HAP-1 (cell line): ENCODE results near the gene MLN.
A peak's percentile ranks its signal among the peaks of the same experiment; 100 is the strongest.

Experiments used
- DNase-seq, 2 experiments: peaks; one replicate each; pipeline ENCODE4 v3.0.0-alpha.2; 2016 to 2020; ENCODE audit warnings: low spot score in 2 of 2
- H3K27me3 ChIP-seq: fragments of 250-450 bp; sonication (Bioruptor Pico); 2 replicates; pipeline ENCODE4 v1.5.1; 2020; ENCODE audit warnings: low read depth, mild to moderate bottlenecking, moderate library complexity
- H3K36me3 ChIP-seq: fragments of 250-450 bp; sonication (Bioruptor Pico); replicated peaks from 2 replicates; pipeline ENCODE4 v1.5.1; 2020; ENCODE audit warnings: mild to moderate bottlenecking
- H3K4me1 ChIP-seq: fragments of 250-450 bp; sonication (Bioruptor Pico); 2 replicates; pipeline ENCODE4 v1.5.1; 2020; ENCODE audit warnings: mild to moderate bottlenecking
- H3K4me3 ChIP-seq: fragments of 250-450 bp; sonication (Bioruptor Pico); 2 replicates; pipeline ENCODE4 v1.5.1; 2020; ENCODE audit warnings: mild to moderate bottlenecking, moderate library complexity
- H3K9me3 ChIP-seq: fragments of 250-450 bp; sonication (Bioruptor Pico); 2 replicates; pipeline ENCODE4 v1.5.1; 2020; ENCODE audit warnings: mild to moderate bottlenecking, moderate library complexity
- in situ Hi-C: fragments of 300-500 bp; cut with MboI; formaldehyde crosslinking; loops from 3 replicates; pipeline ENCODE4 v1.14.3; 2020; ENCODE audit warnings: low sequenced_read_pairs, inconsistent platforms, mixed read lengths

MLN gene

DNA sequence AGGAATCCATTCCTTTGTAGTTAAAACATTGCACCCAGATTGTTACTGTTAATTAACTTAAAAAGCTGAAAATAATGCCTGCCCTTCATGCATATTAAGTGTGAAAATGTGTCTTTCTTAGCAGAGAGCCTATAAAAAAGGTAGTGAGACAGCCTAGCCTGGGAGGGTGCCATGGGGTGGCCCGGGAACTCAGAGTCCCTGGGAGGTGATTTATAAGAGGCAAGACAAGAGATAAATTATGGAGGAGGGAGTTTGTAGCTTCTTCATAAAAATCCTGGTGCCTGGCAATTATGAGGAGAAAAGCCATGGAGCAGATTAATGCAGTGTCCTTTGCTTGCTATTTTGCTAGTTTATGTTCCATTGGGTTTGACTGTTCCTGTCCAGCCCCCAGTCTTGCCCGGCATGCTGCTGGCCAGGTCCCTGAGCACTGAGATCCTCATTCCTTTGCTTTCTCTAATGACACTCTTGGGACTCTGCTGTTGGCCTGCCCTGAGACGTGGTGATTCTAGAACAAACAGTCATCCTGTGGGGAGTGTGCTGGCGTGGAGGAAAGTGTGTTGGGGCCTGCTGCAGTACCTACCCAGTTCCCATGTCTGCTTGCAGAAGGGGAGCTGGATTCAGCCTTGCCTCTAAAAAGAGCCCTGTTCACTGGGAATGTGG lies 4.2 kb downstream of the MLN start:
- Histone ChIP-seq H3K4me1 (no peaks in the 10 kb centered on the region), H3K36me3 (no peaks in the 10 kb centered on the region), H3K9me3 (no peaks in the 10 kb centered on the region), H3K27me3 (no peaks in the 10 kb centered on the region), H3K4me3 (no peak overlapping the region)
- in situ Hi-C loops, result no loop called here
- DNase-seq, result no peak

- H3K36me3 ChIP-seq, result no peaks in the 10 kb centered on the region
- in situ Hi-C loops, result no loop called here
- H3K4me1 ChIP-seq, result no peaks in the 10 kb centered on the region
- H3K4me3 ChIP-seq, result no peak overlapping the region
- DNase-seq, result no peak
- H3K9me3 ChIP-seq, result no peaks in the 10 kb centered on the region
- H3K27me3 ChIP-seq, result no peaks in the 10 kb centered on the region
These were observed 5.4 kb downstream of the MLN start for GRCh38 chr6:33798343-33798848.

GRCh38 chr6:33797626-33798342 lies 6.0 kb downstream of the MLN start:
- H3K36me3 ChIP-seq, result no peaks in the 10 kb centered on the region
- H3K27me3 ChIP-seq, result no peaks in the 10 kb centered on the region
- H3K9me3 ChIP-seq, result no peaks in the 10 kb centered on the region
- in situ Hi-C loops, result no loop called here
- no peak for DNase-seq
- H3K4me1 ChIP-seq, result no peaks in the 10 kb centered on the region
- H3K4me3 ChIP-seq, result no peak overlapping the region

DNA sequence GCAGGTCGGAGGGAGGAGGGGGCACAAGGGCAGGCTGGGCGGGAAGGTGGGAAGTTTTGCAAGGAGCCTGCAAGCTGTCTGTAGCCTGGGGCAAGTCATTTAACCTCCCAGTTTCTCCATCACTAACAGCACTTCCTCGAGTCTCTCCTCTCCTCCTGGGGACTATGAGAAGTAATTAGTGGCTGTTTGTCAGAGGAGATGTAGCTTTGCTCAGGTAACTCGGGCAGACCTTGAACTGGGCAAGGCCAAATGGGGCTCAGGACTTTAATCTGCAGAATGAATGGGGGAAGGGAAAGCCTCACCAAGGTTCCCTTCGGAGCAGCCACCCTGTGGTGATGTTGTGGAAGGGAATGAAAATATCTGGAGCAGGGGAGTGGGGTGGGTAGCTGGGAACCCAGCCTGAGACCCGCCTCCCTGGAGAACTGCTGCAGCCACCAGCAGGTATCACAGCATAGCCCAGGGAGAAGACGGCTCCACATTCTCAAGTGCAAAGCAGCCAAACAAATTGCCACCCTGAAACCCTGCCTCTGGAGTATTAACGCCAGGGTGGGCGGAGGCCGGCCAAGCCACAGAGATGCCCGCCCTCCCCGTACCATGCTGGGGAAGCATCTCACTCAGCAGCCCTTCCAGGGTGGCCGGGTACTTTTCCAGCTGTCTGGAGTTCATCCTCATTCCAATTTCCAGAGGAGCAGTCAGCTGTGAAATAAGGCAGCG lies 8.7 kb downstream of the MLN start:
- H3K4me3 ChIP-seq, result no peak overlapping the region
- no peaks in the 10 kb centered on the region for H3K36me3 ChIP-seq
- peaks cover 9% of the 10 kb centered on the region for H3K4me1 ChIP-seq
- in situ Hi-C loops, result no loop called here
- H3K9me3 ChIP-seq, result no peaks in the 10 kb centered on the region
- DNase-seq, result peak in 1 of 2 experiments; percentile 45
- no peaks in the 10 kb centered on the region for H3K27me3 ChIP-seq

- H3K36me3 ChIP-seq, result no peaks in the 10 kb centered on the region
- peaks cover 18% of the 10 kb centered on the region for H3K4me1 ChIP-seq
- H3K27me3 ChIP-seq, result no peaks in the 10 kb centered on the region
- DNase-seq, result no peak
- no peak overlapping the region for H3K4me3 ChIP-seq
- in situ Hi-C loops, result no loop called here
- no peaks in the 10 kb centered on the region for H3K9me3 ChIP-seq
These were observed 10.8 kb downstream of the MLN start for GRCh38 chr6:33792981-33793380.

DNA sequence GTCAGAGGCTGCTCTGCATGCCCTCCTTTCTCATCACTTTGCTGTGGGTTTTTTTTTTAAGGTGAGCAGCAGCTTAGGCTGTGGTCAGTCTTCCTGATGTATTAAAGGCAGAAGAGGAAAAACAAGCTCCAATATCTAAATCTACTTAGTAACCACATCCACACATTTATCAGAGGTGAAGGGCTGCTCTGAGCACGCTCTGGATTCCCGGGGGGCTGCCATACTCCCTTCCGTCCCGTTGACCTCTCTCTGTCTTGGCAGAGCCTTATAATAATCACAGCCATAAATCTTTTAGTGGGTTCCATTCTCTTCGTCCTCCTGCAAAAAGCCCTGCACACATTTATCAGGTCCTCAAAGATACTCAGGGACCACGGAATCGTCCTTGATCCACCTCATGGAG lies 12.2 kb downstream of the MLN start:
- no peak overlapping the region for H3K4me3 ChIP-seq
- H3K4me1 ChIP-seq, result peaks cover 31% of the 10 kb centered on the region
- no peak for DNase-seq
- in situ Hi-C loops, result no loop called here
- no peaks in the 10 kb centered on the region for H3K27me3 ChIP-seq
- H3K36me3 ChIP-seq, result peaks cover 2% of the 10 kb centered on the region; the same call in 1 of the 2 replicates
- H3K9me3 ChIP-seq, result no peaks in the 10 kb centered on the region

GRCh38 chr6:33790910-33791309 lies 12.9 kb downstream of the MLN start:
- Histone ChIP-seq H3K27me3 (no peaks in the 10 kb centered on the region), H3K9me3 (no peaks in the 10 kb centered on the region), H3K4me1 (peaks cover 37% of the 10 kb centered on the region), H3K36me3 (peaks cover 5% of the 10 kb centered on the region; the same call in 1 of the 2 replicates), H3K4me3 (no peak overlapping the region)
- in situ Hi-C loops, result no loop called here
- no peak for DNase-seq

GRCh38 chr6:33790379-33790778 lies 13.4 kb downstream of the MLN start:
- no peak for DNase-seq
- Histone ChIP-seq H3K36me3 (peaks cover 5% of the 10 kb centered on the region; the same call in 1 of the 2 replicates), H3K4me1 (peaks cover 39% of the 10 kb centered on the region), H3K4me3 (no peak overlapping the region), H3K27me3 (no peaks in the 10 kb centered on the region), H3K9me3 (no peaks in the 10 kb centered on the region)
- in situ Hi-C loops, result no loop called here

DNA sequence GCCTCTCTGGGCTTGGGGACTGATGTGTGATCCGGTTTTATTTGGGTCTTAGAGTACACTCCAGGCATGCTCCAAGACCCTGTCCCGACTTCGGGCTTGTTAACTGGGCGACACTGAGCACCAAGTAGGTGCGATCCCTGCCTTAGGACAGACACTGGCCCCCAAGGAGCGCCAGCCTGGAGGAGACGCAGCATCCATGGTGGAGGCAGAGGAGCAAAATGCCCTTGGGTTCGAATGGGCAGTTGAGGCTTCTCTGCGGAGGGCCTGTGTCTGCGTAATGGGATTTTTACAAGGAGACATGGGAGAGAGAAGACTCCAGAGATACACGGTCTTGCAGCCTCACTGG lies 14.3 kb downstream of the MLN start:
- Histone ChIP-seq H3K4me1 (peaks cover 40% of the 10 kb centered on the region), H3K36me3 (peaks cover 10% of the 10 kb centered on the region; the same call in 1 of the 2 replicates), H3K27me3 (no peaks in the 10 kb centered on the region), H3K9me3 (no peaks in the 10 kb centered on the region), H3K4me3 (peak overlapping the region; percentile 10; the same call in 1 of the 2 replicates)
- DNase-seq, result no peak
- in situ Hi-C loops, result no loop called here

DNA sequence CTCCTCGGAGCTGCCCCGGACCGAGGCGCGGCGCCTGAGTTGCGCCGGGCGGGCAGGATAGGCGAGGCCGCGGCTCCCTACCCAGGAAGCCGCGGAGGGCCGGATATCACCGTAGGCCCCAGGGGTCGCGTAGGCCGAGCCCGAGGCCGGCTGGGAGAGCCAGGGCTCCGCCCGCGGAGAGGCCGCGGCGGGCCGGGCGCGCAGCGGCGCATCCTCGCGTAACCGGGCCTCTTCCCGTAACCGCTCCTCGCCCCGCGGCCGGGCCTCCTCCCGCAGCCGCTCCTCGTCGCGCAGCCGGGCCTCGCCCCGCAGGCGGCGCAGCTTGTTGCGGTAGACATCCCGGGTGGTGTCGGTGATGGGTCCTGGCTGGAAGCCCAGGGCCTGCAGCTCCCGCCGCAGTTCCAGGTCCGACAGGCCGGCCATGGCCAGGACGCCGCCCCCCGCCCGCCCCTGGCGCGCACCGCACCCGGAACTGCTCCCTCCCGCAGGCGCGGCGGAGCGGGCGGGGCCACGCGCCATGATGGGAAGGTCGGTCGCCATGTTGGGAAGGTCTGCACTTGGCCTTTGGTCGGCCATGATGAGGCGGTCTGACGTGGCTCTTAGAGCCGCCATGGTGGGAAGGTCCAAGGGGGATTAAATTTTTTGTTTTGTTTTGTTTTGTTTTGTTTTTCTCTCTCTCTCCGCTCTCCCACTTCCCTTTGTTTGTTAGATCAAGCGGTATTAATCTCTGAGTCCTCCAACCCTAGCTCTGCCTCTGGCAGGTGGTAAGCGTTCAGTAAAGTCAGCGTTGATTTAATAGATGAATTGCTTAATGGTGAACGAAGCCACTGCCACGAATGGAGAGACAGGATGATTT lies 14.9 kb downstream of the MLN start, which contains the start of gene LEMD2:
Gene LEMD2 (minus strand): TSS at position 437 of the 856 bp plus-strand sequence. CDS start 14 bp downstream, at position 423.
- in situ Hi-C loops, result no loop called here
- peak; percentile 77 to 94 for DNase-seq
- Histone ChIP-seq H3K9me3 (no peaks in the 10 kb centered on the region), H3K4me3 (peak within 1 kb of the TSS; percentile 45), H3K27me3 (no peaks in the 10 kb centered on the region), H3K4me1 (peaks cover 40% of the 10 kb centered on the region), H3K36me3 (peaks cover 13% of the 10 kb centered on the region)

DNA sequence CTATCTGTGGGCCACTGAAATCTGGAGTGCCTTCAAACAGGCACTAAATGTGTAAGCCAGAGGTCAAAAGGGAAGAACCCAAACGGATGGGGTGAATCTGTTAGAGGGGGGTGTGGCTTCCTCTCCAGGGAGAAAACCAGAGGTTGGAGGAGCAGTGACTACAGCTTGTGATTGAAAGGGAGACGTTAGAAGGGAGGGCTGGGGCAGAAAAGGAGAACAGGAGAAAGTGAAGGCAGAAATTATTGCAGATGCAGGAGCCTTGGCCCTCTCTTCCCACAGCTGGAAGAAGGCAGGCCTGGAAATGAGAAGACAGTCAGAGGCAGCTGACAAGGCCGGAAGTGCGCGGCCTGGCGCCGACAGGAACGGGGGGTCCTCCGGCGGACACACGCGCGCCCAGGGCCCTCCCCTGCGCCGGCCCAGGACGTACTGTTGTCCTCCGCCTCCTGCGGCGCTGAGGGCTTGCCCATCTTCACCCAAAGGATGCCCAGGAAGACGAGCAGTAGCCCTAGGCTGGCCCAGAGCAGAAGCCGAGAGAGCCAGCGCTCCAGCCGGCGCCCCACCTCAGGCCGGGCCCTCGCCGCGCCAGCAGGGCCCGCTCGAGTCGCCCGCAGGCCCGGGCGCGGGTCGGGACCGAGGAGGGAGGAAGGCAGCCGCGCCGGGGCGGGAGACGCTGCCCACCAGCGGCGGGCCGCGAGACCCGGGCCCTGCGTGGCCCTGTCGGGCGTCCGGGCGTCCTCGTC lies 15.7 kb downstream of the MLN start:
- in situ Hi-C loops, result no loop called here
- Histone ChIP-seq H3K4me3 (peak overlapping the region; percentile 45), H3K4me1 (peaks cover 40% of the 10 kb centered on the region), H3K36me3 (peaks cover 21% of the 10 kb centered on the region), H3K27me3 (no peaks in the 10 kb centered on the region), H3K9me3 (no peaks in the 10 kb centered on the region)
- DNase-seq, result peak; percentile 46 to 58

DNA sequence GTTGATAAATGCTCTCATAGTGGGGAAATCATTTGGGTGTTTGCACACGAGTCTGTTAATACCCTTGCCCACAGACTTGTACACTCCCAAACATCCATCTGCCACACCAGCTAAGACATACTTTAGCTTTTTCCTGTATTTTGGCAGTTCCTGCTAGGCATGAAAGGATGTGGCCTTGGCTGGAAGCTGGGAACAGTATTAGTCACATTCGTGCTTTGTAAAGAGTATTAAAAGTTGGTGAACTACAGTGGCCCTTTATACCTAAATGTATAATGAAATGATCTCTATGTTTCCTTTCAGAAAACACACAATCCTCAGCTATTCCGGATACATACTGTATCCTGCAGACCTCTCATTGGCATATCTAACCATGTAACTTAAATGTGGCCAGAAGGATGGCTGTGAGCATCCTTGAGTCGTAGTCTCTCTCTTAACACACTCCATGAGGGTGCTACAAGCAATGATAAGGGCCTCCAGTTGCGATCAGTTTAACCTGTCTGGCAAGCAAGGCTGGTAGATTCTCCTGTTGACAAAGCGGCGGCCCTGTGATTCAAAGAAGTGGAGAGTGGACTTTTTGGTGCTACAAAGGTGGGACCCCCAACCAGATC lies 16.4 kb downstream of the MLN start:
- Histone ChIP-seq H3K4me3 (peak overlapping the region; percentile 45), H3K4me1 (peaks cover 40% of the 10 kb centered on the region), H3K36me3 (peaks cover 28% of the 10 kb centered on the region), H3K9me3 (no peaks in the 10 kb centered on the region), H3K27me3 (no peaks in the 10 kb centered on the region)
- in situ Hi-C loops, result no loop called here
- no peak for DNase-seq
